Neural cell (in vitro differentiated cells): ENCODE results near the gene IMMP2L.

Experiments
- CTCF ChIP-seq: fragments of 450-650 bp; IDR thresholded peaks from 2 replicates; pipeline ENCODE4 v1.5.1; 2014; ENCODE audit warnings: antibody characterized with exemption, mild to moderate bottlenecking, moderate library complexity; ENCODE audit not compliant: poor library complexity, severe bottlenecking
- EZH2 ChIP-seq: fragments of 200-600, 300-800 bp; shearing (Covaris generic), sonication (generic); IDR thresholded peaks from 2 replicates; pipeline ENCODE4 v1.6.1; 2014; ENCODE audit warnings: antibody characterized with exemption, low read length, borderline replicate concordance, mild to moderate bottlenecking; ENCODE audit not compliant: insufficient read depth, poor library complexity, severe bottlenecking
- POLR2AphosphoS5 ChIP-seq: IDR thresholded peaks from 2 replicates; pipeline ENCODE4 v1.6.1; 2012

- TF ChIP-seq CTCF (no peak), EZH2 (no peak), POLR2AphosphoS5 (no peak)
Observed at GRCh38 chr7:111290419-111290818, 271.9 kb downstream of the IMMP2L start.
